ENCODE results near the gene MAD1L1.
"Not testable (repeated sequence)": the region's sequence is repeated elsewhere in the genome, so short reads cannot be mapped to it uniquely, and the experiment has no call there.

- TF ChIP-seq CTCF, POLR2A (IDR thresholded peaks at IDR 0.05): not testable (repeated sequence)
Observed at GRCh38 chr7:1860881-1861798, 371.6 kb downstream of the MAD1L1 start.
